GM23338 (cell line): ENCODE data around the gene ZNF536. TPM values are rescaled to one million over a fixed set of nuclear protein-coding genes. Genes with fewer than 3 reads are reported as not detected.

Experiments
- ATAC-seq: fragments of 200-7000 bp; cut with Tn5 transposase; 3 replicates; pipeline ENCODE4 v1.9.1; 2020
- DNase-seq: peaks from one replicate; pipeline ENCODE4 v3.0.0-alpha.2; 2015; ENCODE audit warnings: low spot score
- H2AFZ ChIP-seq: fragments of 200-600 bp; sonication (generic); 2 replicates; pipeline ENCODE4 v1.8.0; 2016; ENCODE audit warnings: antibody characterized with exemption, mild to moderate bottlenecking, moderate library complexity
- H3F3A ChIP-seq: fragments of 200-600 bp; sonication (generic); replicated peaks from 2 replicates; pipeline ENCODE4 v1.8.0; 2017; ENCODE audit warnings: antibody characterized with exemption, mixed run types, low read depth
- H3K27ac ChIP-seq: fragments of 200-600 bp; sonication (generic); 2 replicates; pipeline ENCODE4 v1.6.1; 2016; ENCODE audit warnings: low read depth
- H3K27me3 ChIP-seq: fragments of 200-600 bp; sonication (generic); 2 replicates; pipeline ENCODE4 v1.8.0; 2016; ENCODE audit warnings: mild to moderate bottlenecking, mixed run types, moderate library complexity; ENCODE audit not compliant: insufficient read depth
- H3K36me3 ChIP-seq: fragments of 200-600 bp; sonication (generic); 2 replicates; pipeline ENCODE4 v1.8.0; 2016; ENCODE audit warnings: mild to moderate bottlenecking; ENCODE audit not compliant: insufficient read depth
- H3K4me1 ChIP-seq: fragments of 200-600 bp; sonication (generic); 2 replicates; pipeline ENCODE4 v1.8.0; 2016; ENCODE audit warnings: mild to moderate bottlenecking, moderate library complexity; ENCODE audit not compliant: insufficient read depth
- H3K4me2 ChIP-seq: fragments of 200-600 bp; sonication (generic); 2 replicates; pipeline ENCODE4 v1.7.1; 2017; ENCODE audit warnings: mixed run types
- H3K4me3 ChIP-seq: fragments of 200-600 bp; sonication (generic); 2 replicates; pipeline ENCODE4 v1.6.1; 2016; ENCODE audit warnings: mixed run types
- H3K79me2 ChIP-seq: fragments of 200-600 bp; sonication (generic); replicated peaks from 2 replicates; pipeline ENCODE4 v1.8.0; 2017; ENCODE audit warnings: mild to moderate bottlenecking; ENCODE audit not compliant: insufficient read depth
- H3K9me2 ChIP-seq: fragments of 200-600 bp; sonication (generic); 2 replicates; pipeline ENCODE4 v1.8.0; 2017; ENCODE audit not compliant: insufficient read depth
- H4K20me1 ChIP-seq: fragments of 200-600 bp; sonication (generic); replicated peaks from 2 replicates; pipeline ENCODE4 v1.8.0; 2017; ENCODE audit warnings: mild to moderate bottlenecking; ENCODE audit not compliant: insufficient read depth
- H3K27ac Mint-ChIP-seq: 2 replicates; pipeline ENCODE4 v1.8.0; 2020; ENCODE audit warnings: inconsistent platforms, mild to moderate bottlenecking, moderate library complexity, mixed read lengths
- H3K27me3 Mint-ChIP-seq: 3 replicates; pipeline ENCODE4 v1.8.0; 2022; ENCODE audit warnings: low read depth, mild to moderate bottlenecking, moderate library complexity, mixed read lengths, inconsistent platforms; ENCODE audit not compliant: insufficient read depth, poor library complexity
- H3K36me3 Mint-ChIP-seq: 3 replicates; pipeline ENCODE4 v1.8.0; 2021; ENCODE audit warnings: low read depth, mild to moderate bottlenecking, inconsistent platforms, moderate library complexity, mixed read lengths
- H3K4me1 Mint-ChIP-seq: 3 replicates; pipeline ENCODE4 v1.8.0; 2020; ENCODE audit warnings: mild to moderate bottlenecking, inconsistent platforms, mixed read lengths
- H3K4me3 Mint-ChIP-seq: 3 replicates; pipeline ENCODE4 v1.8.0; 2021; ENCODE audit warnings: moderate library complexity, mild to moderate bottlenecking, inconsistent platforms, mixed read lengths
- H3K9me3 Mint-ChIP-seq: 3 replicates; pipeline ENCODE4 v1.8.0; 2020; ENCODE audit warnings: moderate library complexity, mild to moderate bottlenecking, inconsistent platforms, mixed read lengths
- CREB1 ChIP-seq: fragments of 250-450 bp; sonication (Bioruptor Pico); IDR thresholded peaks from 2 replicates; pipeline ENCODE4 v1.5.0; 2020; ENCODE audit warnings: low read depth, mild to moderate bottlenecking, moderate library complexity
- CTCF ChIP-seq, 2 experiments: fragments of 200-600 bp in 1 of 2; sonication (generic) in 1 of 2; conservative IDR thresholded peaks; 2 replicates each; pipeline versions ENCODE4 v1.5.1 to v1.6.1; 2016 to 2017; ENCODE audit warnings: antibody characterized with exemption in 2 of 2, low read depth in 2 of 2, mild to moderate bottlenecking in 2 of 2, moderate library complexity in 1 of 2
- ETS1 ChIP-seq: IDR thresholded peaks from 2 replicates; pipeline ENCODE4 v1.6.1; 2016; ENCODE audit warnings: antibody characterized with exemption
- EZH2 ChIP-seq: fragments of 200-600 bp; sonication (generic); IDR thresholded peaks from one replicate; pipeline ENCODE4 v1.8.0; 2017; ENCODE audit warnings: antibody characterized with exemption, mild to moderate bottlenecking, low read depth; ENCODE audit not compliant: unreplicated experiment
- EZH2phosphoT487 ChIP-seq: fragments of 200-600 bp; sonication (generic); IDR thresholded peaks from one replicate; pipeline ENCODE4 v1.8.1; 2018; ENCODE audit warnings: antibody characterized with exemption; ENCODE audit not compliant: unreplicated experiment
- JUNB ChIP-seq: IDR thresholded peaks from one replicate; pipeline ENCODE4 v1.6.1; 2016; ENCODE audit warnings: antibody characterized with exemption; ENCODE audit not compliant: unreplicated experiment
- NANOG ChIP-seq: IDR thresholded peaks from 2 replicates; pipeline ENCODE4 v1.6.1; 2016; ENCODE audit warnings: antibody characterized with exemption, borderline replicate concordance
- POLR2AphosphoS5 ChIP-seq: IDR thresholded peaks from 2 replicates; pipeline ENCODE4 v1.6.1; 2016; ENCODE audit warnings: antibody characterized with exemption, low read depth
- REST ChIP-seq: IDR thresholded peaks from one replicate; pipeline ENCODE4 v1.6.1; 2018; ENCODE audit warnings: antibody characterized with exemption; ENCODE audit not compliant: unreplicated experiment
- STAT1 ChIP-seq: IDR thresholded peaks from one replicate; pipeline ENCODE4 v1.6.1; 2016; ENCODE audit warnings: antibody characterized with exemption; ENCODE audit not compliant: unreplicated experiment
- ZNF114 ChIP-seq: fragments of 250-450 bp; sonication (Bioruptor Pico); IDR thresholded peaks from 2 replicates; pipeline ENCODE4 v1.5.0; 2020; ENCODE audit warnings: mild to moderate bottlenecking, moderate library complexity
- ZNF331 ChIP-seq: fragments of 250-450 bp; sonication (Bioruptor Pico); IDR thresholded peaks from 2 replicates; pipeline ENCODE4 v1.5.0; 2020; ENCODE audit warnings: low read depth, mild to moderate bottlenecking, moderate library complexity
- ZNF462 ChIP-seq: fragments of 250-450 bp; sonication (Bioruptor Pico); IDR thresholded peaks from 2 replicates; pipeline ENCODE4 v1.5.0; 2020; ENCODE audit warnings: mild to moderate bottlenecking, moderate library complexity
- polyA plus RNA-seq: library from polyadenylated mRNA; unstranded; fragments of >200 nt; fragmentation: Nextera tagmentation; extraction: Ambion mirVana; gene quantifications from 2 replicates; pipeline ENCODE4 v1.2.1, GENCODE V29; 2016
- total RNA-seq: library from RNA; depleted of rRNA; stranded (reverse); fragments of >200 nt; shearing (Covaris generic); gene quantifications from 2 replicates; pipeline ENCODE4 v1.2.3, GENCODE V29; 2014

Gene ZNF536
- total and polyA plus RNA-seq, 2 experiments from 2014 or later, result 0.07 TPM; not detected in 1

GRCh38 chr19:30513082-30513411 is 140.9 kb downstream of the ZNF536 start:
- Mint-ChIP-seq H3K4me1 (no peaks in the 10 kb centered on the region), H3K36me3 (no peaks in the 10 kb centered on the region), H3K27ac (no peak overlapping the region), H3K9me3 (no peaks in the 10 kb centered on the region), H3K4me3 (no peak overlapping the region), H3K27me3 (no peaks in the 10 kb centered on the region)
- no peak overlapping the region for H3K4me2 ChIP-seq
- no peaks in the 10 kb centered on the region for H4K20me1 ChIP-seq
- no peaks in the 10 kb centered on the region for H3K27me3 ChIP-seq
- H2AFZ ChIP-seq, result no peak overlapping the region
- H3K36me3 ChIP-seq, result no peaks in the 10 kb centered on the region
- no peaks in the 10 kb centered on the region for H3F3A ChIP-seq
- H3K4me1 ChIP-seq, result no peaks in the 10 kb centered on the region
- H3K4me3 ChIP-seq, result no peak overlapping the region
- no peaks in the 10 kb centered on the region for H3K9me2 ChIP-seq
- ATAC-seq (no peak), DNase-seq (no peak)
- no peak overlapping the region for H3K27ac ChIP-seq
- no peaks in the 10 kb centered on the region for H3K79me2 ChIP-seq
- TF ChIP-seq JUNB (no peak), CTCF (conservative IDR thresholded peaks at IDR 0.05; ENCODE audit: low read depth in 2 of 2) (no peak), POLR2AphosphoS5 (no peak), REST (no peak), ZNF114 (CRISPR knock-in tag) (no peak), ZNF331 (CRISPR knock-in tag) (no peak), CREB1 (CRISPR knock-in tag) (no peak), EZH2 (no peak), EZH2phosphoT487 (no peak), ZNF462 (CRISPR knock-in tag) (no peak), STAT1 (no peak), ETS1 (no peak), NANOG (no peak)
